Measurements from ENCODE around the gene PADI4.

The PADI4 gene

DNA sequence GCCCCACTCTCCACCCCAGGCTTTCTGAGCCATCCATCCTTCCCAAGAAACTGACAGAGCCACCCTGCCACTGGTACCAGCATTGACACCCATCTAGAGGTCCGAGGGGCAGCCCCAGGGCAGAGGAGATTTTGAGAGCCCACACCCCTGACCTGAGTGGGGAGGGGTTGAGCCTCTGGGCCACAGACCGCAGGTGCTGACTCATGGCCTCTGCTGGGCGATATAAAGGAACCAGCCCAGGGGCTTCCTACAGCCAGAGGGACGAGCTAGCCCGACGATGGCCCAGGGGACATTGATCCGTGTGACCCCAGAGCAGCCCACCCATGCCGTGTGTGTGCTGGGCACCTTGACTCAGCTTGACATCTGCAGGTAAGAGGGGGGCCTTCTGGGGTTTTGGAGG is at the start of gene PADI4:
Gene PADI4 (plus strand): TSS at position 252 of the 400 bp plus-strand sequence. CDS start 26 bp downstream, at position 278.
- no peak for DNase-seq (ENCODE audit: low spot score)

- no peak for DNase-seq (ENCODE audit: low spot score)
These were observed 49.3 kb upstream of the PADI4 start for GRCh38 chr1:17258758-17259130.

DNA sequence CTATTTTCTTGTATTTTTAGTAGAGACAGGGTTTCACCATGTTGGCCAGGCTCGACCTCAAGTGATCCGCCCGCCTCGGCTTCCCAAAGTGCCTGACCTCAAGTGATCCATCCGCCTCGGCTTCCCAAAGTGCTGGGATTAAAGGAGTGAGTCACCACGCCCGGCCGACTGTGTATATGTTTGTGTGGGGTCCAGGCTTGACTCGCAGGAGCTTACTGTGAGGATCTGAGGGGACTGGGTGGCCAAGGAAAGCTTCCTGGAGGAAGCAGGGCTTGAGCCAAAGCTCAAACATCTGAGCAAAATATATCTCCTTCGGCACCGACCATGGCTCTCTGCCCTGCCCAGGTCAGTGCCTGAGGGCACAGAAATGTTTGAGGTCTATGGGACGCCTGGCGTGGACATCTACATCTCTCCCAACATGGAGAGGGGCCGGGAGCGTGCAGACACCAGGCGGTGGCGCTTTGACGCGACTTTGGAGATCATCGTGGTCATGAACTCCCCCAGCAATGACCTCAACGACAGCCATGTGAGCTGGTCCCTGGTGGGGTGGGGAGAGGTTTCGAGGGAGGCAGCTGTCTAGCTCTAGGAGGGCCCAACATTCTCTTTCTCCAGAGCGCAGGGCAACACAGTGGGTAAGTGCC is 48.6 kb upstream of the PADI4 start:
- no peak for DNase-seq (ENCODE audit: low spot score)

DNA sequence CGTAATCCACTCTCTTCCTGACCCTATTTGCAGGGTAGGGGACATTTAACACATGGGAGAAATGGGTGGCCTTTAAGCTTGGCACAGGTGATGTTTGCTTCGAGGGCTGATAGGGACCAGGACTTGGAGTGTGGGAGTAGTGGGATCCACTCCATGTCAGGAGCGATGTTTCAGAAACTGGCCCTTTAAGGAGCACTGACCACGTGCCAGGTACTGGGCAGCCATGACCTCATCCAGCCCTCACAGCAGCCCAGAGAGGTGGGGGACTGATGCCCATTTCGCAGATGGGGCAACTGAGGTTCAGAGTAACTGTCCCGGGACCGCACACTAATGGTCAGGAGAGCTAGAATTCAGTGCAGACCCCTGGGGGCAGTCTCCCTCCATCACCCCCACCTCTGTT is 47.7 kb upstream of the PADI4 start:
- no peak for DNase-seq (ENCODE audit: low spot score)

- no peak for DNase-seq (ENCODE audit: low spot score)
These were observed 47.3 kb upstream of the PADI4 start for GRCh38 chr1:17260738-17261137.

DNA sequence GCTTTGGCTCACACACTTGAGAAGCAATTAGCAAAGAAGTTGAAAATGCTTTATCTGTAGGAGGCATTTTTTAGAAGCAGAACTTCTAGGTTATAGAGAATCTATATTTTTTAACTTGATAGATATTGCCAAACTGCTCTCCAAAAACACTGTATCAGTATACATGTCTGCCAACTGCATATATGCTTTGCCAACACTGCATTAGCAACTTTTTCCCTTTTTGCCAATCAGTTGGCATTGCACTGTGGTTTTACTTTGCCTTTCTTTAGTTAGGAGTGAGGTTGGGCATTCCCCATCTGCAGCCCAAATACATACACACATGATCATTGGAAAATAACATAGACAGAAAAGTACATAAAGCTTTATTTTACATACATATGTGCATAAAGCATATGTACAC is 44.1 kb upstream of the PADI4 start:
- DNase-seq (ENCODE audit: low spot score), result no peak

GRCh38 chr1:17264470-17264869 is 43.5 kb upstream of the PADI4 start:
- DNase-seq (ENCODE audit: low spot score), result no peak

DNA sequence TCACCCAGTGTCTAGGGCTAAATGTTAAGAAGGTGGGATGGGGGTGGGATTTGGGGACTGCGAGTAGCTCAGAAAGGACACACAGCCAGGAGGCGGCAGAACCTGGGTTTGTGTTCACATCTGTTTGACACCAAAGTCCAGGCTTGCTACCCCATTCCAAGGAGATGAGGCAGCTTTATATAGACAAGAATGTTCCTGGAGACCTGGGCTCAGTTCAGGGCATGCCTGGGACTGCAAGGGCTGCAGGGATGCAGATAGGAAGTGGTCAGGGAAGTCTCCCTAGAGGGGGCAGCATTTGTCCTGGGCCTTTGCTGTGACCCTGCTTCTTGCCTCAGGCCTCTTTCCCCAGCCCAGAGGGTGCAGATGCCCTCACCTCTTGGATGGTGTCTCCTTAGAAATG is 42.8 kb upstream of the PADI4 start:
- DNase-seq (ENCODE audit: low spot score), result no peak

DNA sequence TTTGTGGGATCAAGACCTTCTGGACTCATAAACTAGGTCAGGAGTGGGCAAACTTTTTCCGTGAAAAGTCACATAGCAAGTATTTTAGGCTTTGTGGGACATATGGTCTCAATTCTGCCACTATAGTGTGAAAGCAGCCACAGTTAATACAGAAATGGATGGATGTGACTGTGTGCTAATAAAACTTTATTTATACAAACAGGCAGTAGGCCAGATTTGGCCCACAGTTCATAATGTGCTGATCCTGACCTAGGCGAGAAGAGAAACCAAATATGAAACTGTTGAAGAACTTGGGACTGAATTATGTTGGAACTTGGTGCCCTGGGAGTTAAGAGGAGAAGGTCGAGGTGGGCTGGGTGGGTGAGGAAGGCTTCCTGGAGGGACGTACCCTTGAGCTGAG is 42.0 kb upstream of the PADI4 start:
- no peak for DNase-seq (ENCODE audit: low spot score)

GRCh38 chr1:17270891-17271765 is 36.9 kb upstream of the PADI4 start:
- no peak for DNase-seq (ENCODE audit: low spot score)

- DNase-seq (ENCODE audit: low spot score), result no peak
These were observed 35.9 kb upstream of the PADI4 start for GRCh38 chr1:17272066-17272465.

- no peak for DNase-seq (ENCODE audit: low spot score)
These were observed 35.4 kb upstream of the PADI4 start for GRCh38 chr1:17272646-17273045.

DNA sequence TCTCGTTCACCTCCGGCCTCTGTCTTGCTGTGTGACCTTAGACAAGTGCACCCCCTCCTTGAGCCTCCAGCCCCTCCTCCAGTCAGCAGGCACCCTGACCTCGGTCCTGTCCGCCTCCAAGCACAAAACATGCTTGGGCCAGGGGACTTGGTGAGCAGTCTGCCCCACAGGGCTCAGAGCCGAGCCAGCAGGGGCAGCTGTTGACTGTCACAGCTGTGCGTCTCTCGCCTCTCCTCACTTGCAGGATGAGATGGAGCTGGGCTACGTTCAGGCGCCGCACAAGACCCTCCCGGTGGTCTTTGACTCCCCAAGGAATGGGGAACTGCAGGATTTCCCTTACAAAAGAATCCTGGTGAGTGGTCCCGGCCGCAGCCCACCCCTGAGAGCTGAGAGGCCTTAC is 34.9 kb upstream of the PADI4 start:
- no peak for DNase-seq (ENCODE audit: low spot score)

GRCh38 chr1:17274186-17275170 is 33.5 kb upstream of the PADI4 start:
- peak; percentile 15 for DNase-seq (ENCODE audit: low spot score)

- DNase-seq (ENCODE audit: low spot score), result no peak
These were observed 31.4 kb upstream of the PADI4 start for GRCh38 chr1:17276568-17276967.

DNA sequence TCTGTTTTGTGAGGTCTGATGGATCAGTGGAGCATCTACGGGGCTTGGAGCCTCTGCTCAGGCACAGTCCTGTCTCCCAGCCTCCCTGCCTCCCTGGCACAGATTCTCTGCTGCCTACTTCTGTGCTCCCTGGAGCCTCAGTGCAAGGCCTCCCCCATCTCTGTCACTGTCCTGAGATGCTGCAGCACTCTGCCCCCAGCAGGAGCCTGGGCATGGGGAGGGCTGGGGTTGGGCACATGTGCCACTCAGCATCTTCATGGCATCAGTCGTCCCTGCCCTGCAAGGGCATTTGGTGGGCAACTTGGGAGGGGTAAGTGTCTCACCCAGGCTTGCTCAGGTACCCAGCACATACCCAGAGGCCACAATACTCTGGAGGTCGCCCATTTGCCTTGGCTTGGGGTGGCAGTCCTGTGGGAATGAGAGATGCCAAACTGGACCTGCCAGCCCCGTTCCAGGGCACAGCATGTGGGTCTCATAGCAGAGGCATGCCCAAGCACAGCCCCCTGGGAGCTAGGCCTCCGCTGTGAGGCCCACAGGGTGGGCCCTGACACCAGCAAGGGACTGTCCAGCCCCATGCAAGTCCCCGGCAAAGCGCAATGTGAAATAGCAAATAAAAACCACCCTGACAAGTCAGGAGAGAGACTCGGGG is 30.4 kb upstream of the PADI4 start:
- DNase-seq (ENCODE audit: low spot score), result no peak

- no peak for DNase-seq (ENCODE audit: low spot score)
These were observed 28.8 kb upstream of the PADI4 start for GRCh38 chr1:17278996-17279830.

DNA sequence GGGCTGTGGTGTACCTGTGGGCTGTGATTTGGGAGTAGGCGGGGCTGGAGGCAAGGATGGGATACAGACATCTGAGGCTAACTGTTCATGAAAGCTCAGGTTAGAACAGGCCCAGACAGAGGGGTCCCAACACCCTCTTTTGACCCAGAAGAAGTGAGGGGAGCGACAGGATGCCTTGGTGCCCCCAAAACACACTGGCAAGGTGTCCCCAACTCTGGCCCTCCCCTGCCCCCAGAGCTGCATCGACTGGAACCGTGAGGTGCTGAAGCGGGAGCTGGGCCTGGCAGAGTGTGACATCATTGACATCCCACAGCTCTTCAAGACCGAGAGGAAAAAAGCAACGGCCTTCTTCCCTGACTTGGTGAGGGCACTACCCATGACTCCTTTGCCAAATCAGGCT is 27.6 kb upstream of the PADI4 start:
- no peak for DNase-seq (ENCODE audit: low spot score)

- no peak for DNase-seq (ENCODE audit: low spot score)
These were observed 27.1 kb upstream of the PADI4 start for GRCh38 chr1:17280894-17281293.

- DNase-seq (ENCODE audit: low spot score), result no peak
These were observed 26.2 kb upstream of the PADI4 start for GRCh38 chr1:17281775-17282181.

- no peak for DNase-seq (ENCODE audit: low spot score)
These were observed 25.2 kb upstream of the PADI4 start for GRCh38 chr1:17282836-17283235.
